H1 (cell line): ENCODE results near the gene LRBA. TPM values are rescaled to one million over a fixed set of nuclear protein-coding genes. Genes with fewer than 3 reads are reported as not detected.

Source experiments
- CTCF ChIA-PET: fragments of 300-600 bp; sonication (Branson Sonifier 250); formaldehyde crosslinking; loops from one replicate; lab custom pipeline; 2021; ENCODE audit not compliant: partially characterized antibody; lab: Charles Lee
- POLR2A ChIA-PET: fragments of 300-600 bp; sonication (Branson Sonifier 250); formaldehyde crosslinking; loops from one replicate; lab custom pipeline; 2021; ENCODE audit warnings: inconsistent platforms; ENCODE audit not compliant: partially characterized antibody; lab: Charles Lee
- DNase-seq, 2 experiments: peaks; one replicate each; pipeline versions ENCODE4 v3.0.0 to v3.0.0-alpha.2; 2010 to 2022; ENCODE audit warnings: low spot score in 2 of 2, low read depth in 1 of 2, mixed read lengths in 1 of 2
- FAIRE-seq: peaks from 2 replicates; lab custom pipeline; 2011; peaks lifted over from hg19 to GRCh38; lab: Jason Lieb, UNC
- H2AFZ ChIP-seq: 2 replicates; pipeline ENCODE4 v1.8.1; 2012; ENCODE audit warnings: low read length, inconsistent platforms
- H2AK5ac ChIP-seq: 2 replicates; pipeline ENCODE4 v1.6.1; 2013; ENCODE audit warnings: low read depth, low read length
- H2BK120ac ChIP-seq: replicated peaks from 2 replicates; pipeline ENCODE3; 2013; ENCODE audit warnings: low read depth, low read length, inconsistent platforms
- H2BK12ac ChIP-seq: 2 replicates; pipeline ENCODE4 v1.6.1; 2013; ENCODE audit warnings: low read depth, low read length
- H2BK15ac ChIP-seq: 2 replicates; pipeline ENCODE4 v1.6.1; 2013; ENCODE audit warnings: low read length
- H2BK20ac ChIP-seq: 2 replicates; pipeline ENCODE4 v1.6.1; 2013; ENCODE audit warnings: low read length
- H2BK5ac ChIP-seq: 2 replicates; pipeline ENCODE4 v1.6.1; 2013; ENCODE audit warnings: low read depth, low read length
- H3K14ac ChIP-seq: 2 replicates; pipeline ENCODE4 v1.6.1; 2013; ENCODE audit warnings: inconsistent platforms; ENCODE audit not compliant: insufficient read length
- H3K18ac ChIP-seq: 2 replicates; pipeline ENCODE4 v1.6.1; 2013; ENCODE audit warnings: low read length; ENCODE audit errors: extremely low read depth
- H3K23ac ChIP-seq: 2 replicates; pipeline ENCODE4 v1.6.1; 2013; ENCODE audit warnings: inconsistent platforms; ENCODE audit not compliant: insufficient read length
- H3K23me2 ChIP-seq: 2 replicates; pipeline ENCODE4 v1.6.1; 2013; ENCODE audit warnings: low read depth, low read length
- H3K27ac ChIP-seq: 2 replicates; pipeline ENCODE4 v1.6.1; 2011; ENCODE audit warnings: low read depth, low read length, inconsistent platforms
- H3K27me3 ChIP-seq, 4 experiments: replicated peaks in 1 of 4; 1 replicate in 1 of 4; 2 replicates in 3 of 4; pipeline versions ENCODE4 v1.6.1 to v1.8.1; 2011 to 2013; ENCODE audit warnings: low read length in 3 of 4, mild to moderate bottlenecking in 3 of 4, inconsistent platforms in 2 of 4, mixed read lengths in 2 of 4, moderate library complexity in 1 of 4; ENCODE audit not compliant: control insufficient read depth in 3 of 4, insufficient read depth in 3 of 4; ENCODE audit errors: extremely low read depth in 1 of 4
- H3K36me3 ChIP-seq, 4 experiments: 2 replicates each; pipeline versions ENCODE4 v1.6.1 to v1.8.1; 2011 to 2013; ENCODE audit warnings: mild to moderate bottlenecking in 4 of 4, low read length in 3 of 4, moderate library complexity in 2 of 4, control low read depth in 1 of 4, inconsistent platforms in 1 of 4; ENCODE audit not compliant: insufficient read depth in 4 of 4, control insufficient read depth in 2 of 4
- H3K4ac ChIP-seq: replicated peaks from 2 replicates; pipeline ENCODE3; 2013; ENCODE audit warnings: low read length, low read depth, mixed read lengths, inconsistent platforms; ENCODE audit not compliant: insufficient read length
- H3K4me1 ChIP-seq, 4 experiments: replicated peaks in 1 of 4; 1 replicate in 1 of 4; 2 replicates in 3 of 4; pipeline versions ENCODE4 v1.6.1 to v1.8.1; 2011 to 2013; ENCODE audit warnings: low read length in 3 of 4, inconsistent platforms in 2 of 4, mixed read lengths in 1 of 4; ENCODE audit not compliant: insufficient read depth in 4 of 4, control insufficient read depth in 3 of 4
- H3K4me2 ChIP-seq, 2 experiments: 2 replicates each; pipeline versions ENCODE4 v1.6.1 to v1.8.1; 2011 to 2013; ENCODE audit warnings: low read depth in 2 of 2, low read length in 2 of 2, control low read depth in 1 of 2, inconsistent platforms in 1 of 2, mild to moderate bottlenecking in 1 of 2; ENCODE audit not compliant: insufficient read depth in 1 of 2
- H3K4me3 ChIP-seq, 4 experiments: fragments of 200-600, 300-600 bp in 1 of 4; sonication (generic), shearing (Covaris generic), sonication (Bioruptor Twin) in 1 of 4; 2 replicates each; pipeline versions ENCODE4 v1.5.1 to v1.8.1; 2011 to 2016; ENCODE audit warnings: low read length in 4 of 4, low read depth in 3 of 4, control low read depth in 2 of 4, inconsistent platforms in 2 of 4, mild to moderate bottlenecking in 2 of 4, mixed read lengths in 1 of 4, moderate library complexity in 1 of 4; ENCODE audit not compliant: insufficient read depth in 2 of 4; ENCODE audit errors: extremely low read depth in 1 of 4
- H3K56ac ChIP-seq: replicated peaks from 2 replicates; pipeline ENCODE3; 2013; ENCODE audit warnings: low read depth, mild to moderate bottlenecking, mixed read lengths, low read length, inconsistent platforms; ENCODE audit not compliant: insufficient read length
- H3K79me1 ChIP-seq: 2 replicates; pipeline ENCODE4 v1.6.1; 2013; ENCODE audit warnings: low read depth, low read length, control low read depth
- H3K79me2 ChIP-seq, 2 experiments: 2 replicates each; pipeline versions ENCODE4 v1.6.1 to v1.8.1; 2012 to 2013; ENCODE audit warnings: low read length in 2 of 2, mild to moderate bottlenecking in 2 of 2, inconsistent platforms in 1 of 2; ENCODE audit not compliant: insufficient read depth in 2 of 2, control insufficient read depth in 1 of 2
- H3K9ac ChIP-seq, 4 experiments: replicated peaks in 1 of 4; 1 replicate in 1 of 4; 2 replicates in 3 of 4; pipeline versions ENCODE4 v1.6.1 to v1.8.1; 2011 to 2013; ENCODE audit warnings: low read depth in 3 of 4, low read length in 3 of 4, control low read depth in 2 of 4, mild to moderate bottlenecking in 2 of 4, moderate library complexity in 2 of 4, inconsistent platforms in 1 of 4; ENCODE audit errors: extremely low read depth in 1 of 4
- H3K9me3 ChIP-seq, 2 experiments: 2 replicates each; pipeline versions ENCODE4 v1.6.1 to v1.8.1; 2012 to 2013; ENCODE audit warnings: mild to moderate bottlenecking in 2 of 2, moderate library complexity in 2 of 2, control low read depth in 1 of 2, inconsistent platforms in 1 of 2, low read depth in 1 of 2, low read length in 1 of 2, mixed read lengths in 1 of 2; ENCODE audit not compliant: insufficient read depth in 2 of 2
- H4K20me1 ChIP-seq, 2 experiments: replicated peaks in 1 of 2; 2 replicates each; pipeline versions ENCODE3 to v1.8.1; 2011 to 2013; ENCODE audit warnings: inconsistent platforms in 2 of 2, low read length in 2 of 2, mild to moderate bottlenecking in 1 of 2; ENCODE audit not compliant: insufficient read depth in 2 of 2, control insufficient read depth in 1 of 2
- H4K5ac ChIP-seq: 2 replicates; pipeline ENCODE4 v1.6.1; 2013; ENCODE audit warnings: low read length, low read depth, mixed read lengths, inconsistent platforms; ENCODE audit not compliant: insufficient read length
- H4K8ac ChIP-seq: 2 replicates; pipeline ENCODE4 v1.8.0; 2013; ENCODE audit warnings: mild to moderate bottlenecking, moderate library complexity, low read length, inconsistent platforms; ENCODE audit not compliant: insufficient read depth; ENCODE audit errors: extremely low read depth
- H4K91ac ChIP-seq: replicated peaks from 2 replicates; pipeline ENCODE3; 2013; ENCODE audit warnings: low read length, mixed read lengths, inconsistent platforms; ENCODE audit not compliant: insufficient read length
- BCL11A ChIP-seq, 2 experiments: IDR thresholded peaks; one replicate each; pipeline ENCODE4 v1.6.1; 2011; ENCODE audit warnings: low read depth in 2 of 2, low read length in 2 of 2, mild to moderate bottlenecking in 2 of 2
- CBX5 ChIP-seq: fragments of 300-800, 300-1000 bp; sonication (generic); IDR thresholded peaks from 2 replicates; pipeline ENCODE4 v1.7.1; 2016; ENCODE audit warnings: antibody characterized with exemption, low read length, low read depth
- HDAC6 ChIP-seq: IDR thresholded peaks from one replicate; pipeline ENCODE4 v1.7.1; 2012; ENCODE audit warnings: low read depth, mild to moderate bottlenecking, inconsistent platforms, low read length, moderate library complexity
- KDM4A ChIP-seq: IDR thresholded peaks from one replicate; pipeline ENCODE4 v1.7.1; 2012; ENCODE audit warnings: low read depth, mild to moderate bottlenecking, moderate library complexity, low read length, inconsistent platforms; ENCODE audit not compliant: severe bottlenecking
- MAX ChIP-seq: IDR thresholded peaks from 2 replicates; pipeline ENCODE4 v1.6.1; 2012; ENCODE audit warnings: inconsistent platforms
- NANOG ChIP-seq: IDR thresholded peaks from 2 replicates; pipeline ENCODE4 v1.6.1; 2011; ENCODE audit warnings: low read length, low read depth, mild to moderate bottlenecking, inconsistent platforms; ENCODE audit not compliant: insufficient read depth, poor library complexity, severe bottlenecking
- POLR2AphosphoS5 ChIP-seq: IDR thresholded peaks from 2 replicates; pipeline ENCODE4 v1.6.1; 2011; ENCODE audit warnings: low read depth, low read length
- RBBP5 ChIP-seq: IDR thresholded peaks from 2 replicates; pipeline ENCODE4 v1.7.1; 2012; ENCODE audit warnings: low read depth, mild to moderate bottlenecking, inconsistent platforms, low read length, moderate library complexity, borderline replicate concordance
- SIN3A ChIP-seq, 2 experiments: IDR thresholded peaks in 1 of 2; conservative IDR thresholded peaks in 1 of 2; 2 replicates each; pipeline ENCODE4 v1.6.1; 2011 to 2012; ENCODE audit warnings: low read length in 2 of 2, improper control_type of control experiment in 1 of 2, low read depth in 1 of 2, mild to moderate bottlenecking in 1 of 2
- SP1 ChIP-seq: IDR thresholded peaks from 2 replicates; pipeline ENCODE4 v1.6.1; 2011; ENCODE audit warnings: low read depth, low read length
- TAF1 ChIP-seq: IDR thresholded peaks from 2 replicates; pipeline ENCODE4 v1.6.1; 2011; ENCODE audit warnings: mild to moderate bottlenecking, low read depth, low read length
- TAF7 ChIP-seq: optimal IDR thresholded peaks from 2 replicates; pipeline ENCODE3; 2011; ENCODE audit warnings: low read depth, mild to moderate bottlenecking, inconsistent platforms, low read length, moderate library complexity, borderline replicate concordance
- TCF12 ChIP-seq: IDR thresholded peaks from 2 replicates; pipeline ENCODE4 v1.6.1; 2011; ENCODE audit warnings: low read depth, mild to moderate bottlenecking, low read length
- YY1 ChIP-seq: IDR thresholded peaks from 2 replicates; pipeline ENCODE4 v1.6.1; 2011; ENCODE audit warnings: low read depth, mild to moderate bottlenecking, low read length
- polyA plus RNA-seq, 7 experiments: library from polyadenylated mRNA; depleted of rRNA in 3 of 7; stranded (reverse) in 5 of 7; unstranded in 2 of 7; fragments of >200 nt in 5 of 7; fragments of 200-250 nt in 2 of 7; gene quantifications; 1 replicate in 5 of 7; 2 replicates in 1 of 7; 4 replicates in 1 of 7; pipeline versions ENCODE4 v1.2.1 to v1.2.3, GENCODE V29; 2011 to 2013; ENCODE audit warnings: missing spikeins in 2 of 7, mixed read lengths in 2 of 7
- total RNA-seq: library from RNA; stranded (reverse); fragmentation: NEBNext Ultra II Directional; extraction: Animal tissue kit (Norgen Biotek cat#: 25700); gene quantifications from 2 replicates; pipeline ENCODE4 v1.2.1, GENCODE V29; 2021

The LRBA gene
- total and polyA plus RNA-seq, 2 of the 8 experiments (the other 6 are each of a cell fraction or from before 2014, with no cell fraction given): 54.6 to 83.2 TPM

GRCh38 chr4:150534818-150535217 lies 480.3 kb downstream of the LRBA start:
- H3K14ac ChIP-seq: no peak overlapping the region
- no peaks in the 10 kb centered on the region for H3K36me3 ChIP-seq
- H3K9me3 ChIP-seq: no peaks in the 10 kb centered on the region
- no peak overlapping the region for H2AK5ac ChIP-seq
- no peak overlapping the region for H3K4ac ChIP-seq
- DNase-seq (no peak), FAIRE-seq (no peak)
- H4K91ac ChIP-seq: no peak overlapping the region
- no peak overlapping the region for H2BK12ac ChIP-seq
- no peaks in the 10 kb centered on the region for H4K20me1 ChIP-seq
- no peaks in the 10 kb centered on the region for H3K79me2 ChIP-seq
- peaks cover 0 to 6% (median 0%) of the 10 kb centered on the region in 4 experiments; a peak in 1 of 7 replicates for H3K4me1 ChIP-seq
- no peak overlapping the region for H2AFZ ChIP-seq
- no peak overlapping the region for H3K23ac ChIP-seq
- H3K23me2 ChIP-seq: no peaks in the 10 kb centered on the region
- no peak for TF ChIP-seq SIN3A (conservative IDR thresholded peaks at IDR 0.05 in 1 of 2, IDR thresholded peaks at IDR 0.05 in 1 of 2; ENCODE audit: low read depth in 1 of 2, low read length in 2 of 2)
- no peak for TF ChIP-seq NANOG
- TF ChIP-seq CBX5: no peak
- TF ChIP-seq TAF7: no peak
- no peak for TF ChIP-seq RBBP5
- no peak for TF ChIP-seq HDAC6
- TF ChIP-seq YY1: no peak
- no peak for TF ChIP-seq TAF1
- no peak for TF ChIP-seq TCF12
- TF ChIP-seq POLR2AphosphoS5: no peak
- TF ChIP-seq MAX: no peak
- no peak for TF ChIP-seq BCL11A (IDR thresholded peaks at IDR 0.05; ENCODE audit: low read depth in 2 of 2, low read length in 2 of 2)
- no peak for TF ChIP-seq KDM4A
- no peak for TF ChIP-seq SP1
- ChIA-PET CTCF (no interaction called here), POLR2A (no interaction called here)
- H3K27me3 ChIP-seq: no peaks in the 10 kb centered on the region
- no peak overlapping the region for H3K4me3 ChIP-seq
- H4K8ac ChIP-seq: 0 out of 2 replicates have a peak overlapping the region, but pooled peaks have one; percentile 14
- no peaks in the 10 kb centered on the region for H3K79me1 ChIP-seq
- H3K9ac ChIP-seq: no peak overlapping the region
- no peak overlapping the region for H3K56ac ChIP-seq
- no peak overlapping the region for H2BK20ac ChIP-seq
- H2BK15ac ChIP-seq: no peak overlapping the region
- H3K27ac ChIP-seq: no peak overlapping the region
- H3K18ac ChIP-seq: no peak overlapping the region
- H2BK5ac ChIP-seq: no peak overlapping the region
- H4K5ac ChIP-seq: no peak overlapping the region
- H2BK120ac ChIP-seq: no peak overlapping the region
- no peak overlapping the region for H3K4me2 ChIP-seq
